HG03442 (cell line): ENCODE data around the gene HLCS.

Source experiments
- ATAC-seq: cut with Tn5 transposase; IDR thresholded peaks from one replicate; pipeline ENCODE4 v1.9.1; 2021; ENCODE audit warnings: mild to moderate bottlenecking, moderate library complexity; ENCODE audit not compliant: unreplicated experiment

HLCS gene

DNA sequence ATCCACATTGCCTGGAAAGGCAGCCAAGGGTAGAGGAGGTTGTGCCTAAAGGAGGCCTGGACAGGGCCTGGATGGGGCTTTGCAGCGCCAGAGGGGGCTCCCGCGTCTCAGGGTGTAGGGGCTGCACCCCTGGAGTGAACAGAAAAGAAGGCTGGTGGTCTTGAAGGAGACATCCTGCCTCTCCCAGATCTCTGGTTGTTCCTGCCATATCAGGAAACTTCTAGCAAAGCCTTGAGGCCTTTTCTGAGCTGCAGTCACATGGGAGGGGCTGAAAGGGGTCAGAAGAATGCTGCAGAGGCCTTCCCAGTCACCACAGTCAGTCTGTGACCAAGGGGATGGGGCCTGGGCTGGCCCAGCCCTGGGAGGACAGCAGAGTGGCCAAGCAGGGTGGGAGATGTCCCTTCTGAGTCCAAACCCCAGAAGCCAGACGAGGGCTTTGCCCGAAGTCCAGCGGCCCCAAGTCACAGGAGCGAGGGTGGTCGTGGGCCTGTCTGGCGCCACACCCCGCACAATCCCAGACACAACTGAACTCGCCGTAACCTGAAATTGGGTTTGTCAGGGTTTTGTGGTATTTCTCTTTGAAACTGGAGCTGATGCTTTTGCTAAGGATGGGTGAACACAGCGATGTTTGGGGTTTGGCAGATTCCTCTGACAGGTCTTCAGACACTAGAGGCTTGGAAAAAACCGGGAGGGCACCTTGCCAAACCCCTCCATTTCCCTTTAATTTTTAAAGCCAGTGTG is 237.9 kb downstream of the HLCS start:
- ATAC-seq, result no peak

DNA sequence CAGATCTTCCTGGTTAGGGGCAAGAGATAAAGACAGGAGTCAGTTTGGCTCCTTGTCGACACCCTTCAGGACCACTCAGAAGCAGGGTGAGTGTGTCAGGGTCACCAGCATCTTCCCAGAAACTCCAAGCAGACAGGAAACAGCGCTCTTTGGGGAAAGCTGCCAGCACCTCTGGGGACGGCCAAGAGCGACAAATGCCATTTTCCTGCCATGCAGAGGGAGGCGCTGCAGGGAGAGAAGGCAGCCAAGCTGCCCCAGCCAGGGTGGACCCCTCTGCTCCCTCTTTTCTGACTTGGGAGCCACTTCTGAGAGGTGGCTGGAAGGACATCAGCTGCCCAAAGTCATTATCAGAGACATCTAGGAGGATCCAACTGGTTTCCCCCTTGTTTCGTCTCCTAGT is 238.6 kb downstream of the HLCS start:
- no peak for ATAC-seq

DNA sequence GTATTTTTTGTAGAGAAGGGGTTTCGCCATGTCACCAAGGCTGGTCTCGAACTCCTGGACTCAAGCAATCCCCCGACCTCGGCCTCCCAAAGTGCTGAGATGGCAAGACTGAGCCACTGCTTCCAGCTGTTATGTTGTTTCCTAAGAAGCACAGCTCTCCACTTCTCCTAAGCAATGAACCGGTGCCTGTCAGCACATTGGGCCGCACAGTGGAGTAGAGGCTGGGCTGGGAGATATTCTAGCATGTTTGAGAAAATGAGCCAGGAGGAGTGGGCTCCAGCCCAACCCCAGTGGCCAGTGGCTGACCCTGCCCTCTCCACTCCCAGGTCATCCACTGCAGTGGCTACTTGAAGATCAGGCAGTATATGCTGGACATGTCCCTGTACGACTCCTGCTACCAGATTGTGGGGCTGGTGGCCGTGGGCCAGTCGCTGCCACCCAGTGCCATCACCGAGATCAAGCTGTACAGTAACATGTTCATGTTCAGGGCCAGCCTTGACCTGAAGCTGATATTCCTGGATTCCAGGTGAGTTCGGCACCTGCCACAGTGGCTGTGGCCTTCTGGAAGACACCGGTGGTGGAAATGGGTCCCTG is 240.6 kb downstream of the HLCS start:
- ATAC-seq, result no peak

DNA sequence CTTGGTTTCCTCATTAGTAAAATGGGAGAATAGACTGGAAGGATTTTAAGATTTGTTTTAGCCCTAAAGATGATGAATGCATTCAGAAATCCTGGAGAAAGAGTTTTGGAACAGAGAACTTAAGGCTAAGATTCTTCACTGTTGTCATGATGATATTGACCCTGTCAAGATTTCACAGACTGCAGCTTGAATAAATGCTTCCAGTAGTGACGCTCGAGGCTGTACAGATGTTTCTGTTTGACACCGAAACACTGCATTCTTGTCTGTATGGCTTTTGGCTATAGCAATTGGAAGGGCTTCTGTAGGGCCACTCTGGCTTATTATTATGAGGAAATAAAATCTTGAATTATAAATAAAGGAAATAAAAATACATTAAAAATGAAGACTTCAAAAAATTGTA is 241.8 kb downstream of the HLCS start:
- no peak for ATAC-seq

DNA sequence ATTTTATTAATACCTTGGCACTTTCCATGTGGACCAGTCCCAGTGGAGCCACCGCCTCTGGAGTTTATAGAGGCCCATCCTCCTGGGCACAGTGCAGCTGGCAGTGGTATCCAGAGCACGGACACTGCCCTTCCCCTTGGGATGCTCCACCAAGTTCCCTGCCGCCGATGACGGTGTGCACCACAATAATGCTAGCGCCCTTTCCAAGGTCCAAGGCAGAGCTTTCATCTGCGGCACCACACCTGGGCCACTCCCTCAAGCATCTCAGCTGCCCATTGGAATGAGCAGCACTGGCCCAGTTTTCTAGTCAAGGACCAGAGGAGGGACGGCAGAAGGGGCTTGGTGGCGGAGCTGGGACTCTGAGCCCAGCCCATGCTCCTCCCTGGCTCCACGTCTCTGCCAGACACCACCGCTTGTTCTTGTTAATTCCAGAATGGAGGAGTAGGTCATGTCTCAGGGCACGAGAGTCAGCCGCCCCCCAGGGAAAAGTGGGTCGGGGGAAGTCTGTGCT is 243.0 kb downstream of the HLCS start:
- ATAC-seq, result no peak

DNA sequence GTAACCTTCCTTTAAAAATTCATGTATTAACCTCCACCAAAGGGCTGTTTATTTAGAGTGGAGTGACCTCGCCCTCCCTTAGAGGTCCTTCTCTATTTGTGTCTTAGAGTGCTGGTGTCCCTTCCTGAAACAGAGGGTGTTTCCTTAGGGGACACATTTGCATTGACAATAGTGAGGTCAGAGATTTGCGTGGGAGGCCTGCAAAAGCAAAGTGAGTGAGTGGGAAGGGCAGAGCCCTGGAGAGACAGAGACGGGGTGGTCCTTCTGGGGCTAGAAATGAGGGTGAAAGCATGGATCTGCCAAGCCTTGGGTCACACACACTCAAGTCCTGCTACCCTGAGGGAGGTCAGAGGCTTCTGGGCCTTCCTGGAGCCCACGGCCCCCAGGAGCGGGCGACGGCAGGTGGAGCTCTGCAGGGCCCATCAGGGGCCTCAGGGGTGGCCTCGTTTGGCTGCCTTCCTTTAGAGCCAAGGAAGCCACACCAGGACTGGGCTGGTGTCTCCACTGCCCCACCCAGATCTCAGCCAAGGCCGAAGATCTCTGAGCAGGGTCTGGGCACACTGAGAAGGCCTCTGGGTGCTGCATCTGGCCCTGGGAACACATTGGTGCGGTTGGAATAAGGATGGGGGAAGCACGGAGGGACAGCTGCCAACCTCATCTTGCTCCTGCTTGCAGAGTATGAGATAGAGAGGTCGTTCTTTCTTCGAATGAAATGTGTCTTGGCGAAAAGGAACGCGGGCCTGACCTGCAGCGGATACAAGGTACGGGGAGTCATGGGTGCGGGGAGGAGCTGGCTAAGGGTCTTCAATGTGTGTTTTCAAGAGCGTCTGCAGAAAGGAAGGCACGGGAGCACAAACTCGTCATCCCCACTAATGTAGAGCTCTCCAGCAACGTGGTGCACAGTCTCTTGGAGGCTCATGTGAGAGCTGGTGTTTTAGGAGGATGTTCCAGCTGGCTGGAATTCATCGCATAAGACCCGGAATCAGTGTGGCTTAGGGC is 243.8 kb downstream of the HLCS start:
- ATAC-seq, result no peak

DNA sequence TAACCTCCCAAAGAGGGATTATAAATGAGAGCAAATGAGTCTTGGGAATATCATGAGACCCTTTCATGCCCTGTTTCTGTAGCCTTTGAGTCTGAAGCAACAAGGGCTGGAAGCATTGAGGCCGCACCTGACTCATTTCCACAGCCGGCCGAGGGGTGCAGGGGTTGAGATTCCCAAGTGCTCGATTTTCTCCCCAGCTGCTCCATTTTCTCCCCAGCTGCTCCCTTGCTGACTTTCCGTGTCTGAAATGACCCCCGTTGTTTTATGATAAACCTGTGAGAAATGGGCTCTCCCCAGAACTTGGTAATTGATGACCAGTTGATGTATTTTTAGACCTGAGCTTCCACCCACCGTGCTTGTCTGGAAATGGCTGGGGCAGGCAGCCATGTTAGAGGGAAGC is 244.7 kb downstream of the HLCS start:
- no peak for ATAC-seq

DNA sequence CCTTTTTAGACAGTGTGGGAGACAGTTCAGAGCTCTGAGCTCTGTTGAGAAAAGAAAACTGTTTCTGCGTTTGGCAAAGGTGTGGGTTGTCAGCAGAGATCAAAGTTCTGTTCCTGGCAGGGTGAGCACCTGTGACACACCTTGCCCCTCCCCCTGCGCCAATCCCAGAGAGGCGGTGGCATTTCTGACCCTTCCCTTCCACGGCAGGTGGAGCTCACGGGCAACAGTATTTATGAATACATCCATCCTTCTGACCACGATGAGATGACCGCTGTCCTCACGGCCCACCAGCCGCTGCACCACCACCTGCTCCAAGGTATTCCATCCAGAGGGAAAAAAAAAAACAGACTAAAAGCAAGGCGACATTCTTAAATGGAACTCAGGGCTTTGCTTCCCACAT is 246.9 kb downstream of the HLCS start:
- ATAC-seq, result no peak

DNA sequence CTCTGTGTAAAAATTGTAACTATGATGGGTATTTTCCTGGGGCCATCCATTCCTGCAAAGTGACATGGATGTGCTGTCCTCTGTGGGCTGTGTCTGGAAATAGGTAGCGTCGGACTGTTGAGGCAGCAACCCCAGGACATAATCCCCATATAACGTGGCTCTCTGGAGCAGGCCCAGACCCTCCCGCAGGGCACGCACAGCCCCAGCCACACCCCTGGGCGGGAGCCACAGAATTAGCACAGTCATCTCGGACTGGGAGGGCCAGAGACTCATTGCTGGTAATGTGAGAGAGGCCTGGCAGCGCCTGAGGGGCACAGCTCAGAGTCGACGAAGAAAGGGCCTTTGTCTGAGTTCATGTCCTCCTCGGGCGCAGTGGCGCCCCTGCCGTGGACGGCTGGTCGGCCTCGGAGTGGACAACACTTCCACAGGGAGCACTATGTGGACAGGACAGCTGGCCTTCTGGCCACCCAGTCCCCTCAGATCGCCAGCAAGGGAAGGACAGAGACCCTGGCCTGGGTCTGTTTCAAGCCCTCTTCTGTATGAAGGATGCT is 247.4 kb downstream of the HLCS start:
- ATAC-seq, result no peak

DNA sequence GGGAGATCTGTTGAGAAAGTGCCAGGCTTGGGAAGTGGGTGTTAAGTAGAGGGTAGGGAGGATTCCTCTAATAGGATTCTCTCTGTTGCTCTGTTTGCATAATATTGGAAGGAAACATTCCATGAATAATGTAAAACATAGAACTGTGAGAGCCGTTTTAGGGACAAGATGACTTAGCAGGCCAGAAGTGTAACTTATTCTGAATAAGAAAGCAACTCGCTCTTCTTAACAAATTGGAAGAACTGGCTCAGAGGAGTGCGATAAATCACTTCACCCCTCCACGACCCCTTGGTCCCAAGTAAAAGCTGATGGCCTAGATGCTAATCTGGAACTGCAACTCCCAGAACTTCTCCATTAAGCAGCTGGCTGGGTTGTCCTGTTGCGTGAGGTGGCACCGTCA is 248.5 kb downstream of the HLCS start:
- no peak for ATAC-seq

DNA sequence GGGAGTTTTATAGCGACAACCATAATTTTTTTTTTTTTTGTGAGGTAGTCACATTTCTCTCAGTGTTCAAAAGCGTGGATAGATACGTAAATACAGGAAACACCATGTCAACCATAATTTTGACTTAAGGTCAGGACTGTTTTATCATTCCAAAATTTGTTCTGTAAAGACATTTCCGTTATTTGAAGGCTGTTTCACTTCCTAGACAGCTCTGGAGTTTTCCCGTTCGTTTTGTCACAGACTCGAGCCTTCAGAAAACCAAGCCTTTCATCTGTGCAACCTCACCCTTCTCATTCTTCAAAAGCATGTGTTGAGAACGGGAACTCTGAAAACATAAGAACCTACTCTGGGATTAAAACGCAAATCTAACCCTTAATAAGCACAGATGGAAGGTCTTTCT is 249.6 kb downstream of the HLCS start:
- no peak for ATAC-seq

DNA sequence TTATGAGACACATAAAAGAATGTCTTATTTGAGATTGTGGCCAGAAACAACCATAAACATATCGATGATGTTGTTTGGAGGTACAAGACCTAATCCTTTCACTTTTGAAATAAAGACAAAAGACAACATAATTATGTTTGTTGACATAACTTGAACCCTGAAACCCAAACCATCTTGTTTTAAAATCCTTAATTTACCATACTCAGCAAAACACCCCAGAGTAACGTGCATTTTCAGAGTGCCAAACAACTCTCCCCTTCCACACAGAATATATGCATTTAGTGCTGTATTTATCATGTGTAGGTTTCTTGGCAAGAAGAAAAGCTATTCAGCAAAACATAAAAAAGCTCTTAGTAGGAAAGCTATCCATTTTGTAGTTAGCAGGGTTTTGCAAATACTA is 250.1 kb downstream of the HLCS start:
- ATAC-seq, result no peak

DNA sequence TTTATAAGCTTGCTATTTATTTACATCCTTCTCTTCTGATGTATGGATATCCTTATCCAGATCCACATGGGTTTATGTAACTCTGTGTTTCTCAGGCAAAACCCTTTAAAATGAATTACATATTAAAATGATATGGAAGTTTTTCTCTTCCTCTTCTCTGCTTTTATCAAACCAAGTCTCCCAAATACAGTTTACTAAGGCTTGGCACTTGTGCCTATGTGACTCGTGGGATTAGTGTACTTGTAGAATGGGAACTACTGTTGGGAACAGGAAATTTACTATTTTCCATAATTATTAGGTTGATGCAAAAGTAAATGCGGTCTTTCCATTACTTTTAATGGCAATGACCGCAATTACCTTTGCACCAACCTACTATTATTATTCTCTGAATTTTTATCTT is 252.7 kb downstream of the HLCS start:
- no peak for ATAC-seq

DNA sequence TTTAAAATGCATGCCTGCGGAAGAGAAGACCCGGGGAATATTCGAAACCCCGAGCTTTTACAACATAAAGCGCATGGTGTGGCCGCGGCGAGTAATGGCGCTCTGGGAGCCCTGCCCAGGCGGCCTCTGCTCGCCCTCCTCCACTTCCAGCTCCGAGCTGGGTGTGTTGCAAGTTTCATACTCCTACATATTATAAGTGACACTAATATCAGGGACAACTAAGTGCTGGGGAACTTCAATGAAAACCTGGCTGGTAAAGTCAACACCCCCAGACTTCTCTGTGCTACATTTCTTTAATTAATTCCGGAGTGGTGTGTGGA is 255.8 kb downstream of the HLCS start:
- no peak for ATAC-seq

DNA sequence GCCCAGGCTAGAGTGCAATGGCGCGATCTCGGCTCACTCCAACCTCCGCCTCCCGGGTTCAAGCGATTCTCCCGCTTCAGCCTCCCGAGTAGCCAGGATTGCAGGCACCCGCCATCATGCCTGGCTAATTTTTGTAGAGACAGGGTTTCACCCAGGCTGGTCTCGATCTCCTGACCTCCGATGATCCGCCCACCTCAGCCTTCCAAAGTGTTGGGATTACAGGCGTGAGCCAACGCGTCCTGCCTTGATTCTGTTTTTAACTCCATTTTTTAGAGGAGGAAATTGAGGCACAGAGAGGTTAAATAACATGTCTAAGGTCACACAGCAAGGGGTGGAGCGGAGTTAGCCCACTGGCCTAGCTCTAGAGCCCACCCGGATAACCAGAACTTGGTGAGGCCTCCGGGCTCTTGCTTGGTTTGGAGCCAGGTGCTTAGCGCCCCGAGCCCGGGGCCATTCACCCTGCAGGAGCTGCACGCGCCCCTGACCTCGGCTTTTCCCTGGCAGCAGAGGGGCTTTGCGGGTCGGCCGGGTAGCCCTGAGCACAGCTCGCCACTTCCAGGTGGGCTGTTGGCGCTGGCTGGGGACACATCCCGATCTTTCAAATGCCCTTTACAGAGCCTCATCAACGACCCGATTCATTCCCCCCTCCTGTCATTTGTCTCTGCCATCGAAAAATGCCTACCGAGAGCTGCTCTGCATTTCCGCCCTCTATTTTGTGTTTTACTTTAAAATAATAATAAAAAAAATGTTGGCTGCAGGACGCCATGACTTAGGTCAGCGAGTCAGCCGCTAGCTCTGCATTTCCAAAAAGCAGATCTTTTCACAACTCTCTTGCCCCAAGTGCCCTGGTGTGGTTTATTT is 256.4 kb downstream of the HLCS start:
- ATAC-seq, result no peak

DNA sequence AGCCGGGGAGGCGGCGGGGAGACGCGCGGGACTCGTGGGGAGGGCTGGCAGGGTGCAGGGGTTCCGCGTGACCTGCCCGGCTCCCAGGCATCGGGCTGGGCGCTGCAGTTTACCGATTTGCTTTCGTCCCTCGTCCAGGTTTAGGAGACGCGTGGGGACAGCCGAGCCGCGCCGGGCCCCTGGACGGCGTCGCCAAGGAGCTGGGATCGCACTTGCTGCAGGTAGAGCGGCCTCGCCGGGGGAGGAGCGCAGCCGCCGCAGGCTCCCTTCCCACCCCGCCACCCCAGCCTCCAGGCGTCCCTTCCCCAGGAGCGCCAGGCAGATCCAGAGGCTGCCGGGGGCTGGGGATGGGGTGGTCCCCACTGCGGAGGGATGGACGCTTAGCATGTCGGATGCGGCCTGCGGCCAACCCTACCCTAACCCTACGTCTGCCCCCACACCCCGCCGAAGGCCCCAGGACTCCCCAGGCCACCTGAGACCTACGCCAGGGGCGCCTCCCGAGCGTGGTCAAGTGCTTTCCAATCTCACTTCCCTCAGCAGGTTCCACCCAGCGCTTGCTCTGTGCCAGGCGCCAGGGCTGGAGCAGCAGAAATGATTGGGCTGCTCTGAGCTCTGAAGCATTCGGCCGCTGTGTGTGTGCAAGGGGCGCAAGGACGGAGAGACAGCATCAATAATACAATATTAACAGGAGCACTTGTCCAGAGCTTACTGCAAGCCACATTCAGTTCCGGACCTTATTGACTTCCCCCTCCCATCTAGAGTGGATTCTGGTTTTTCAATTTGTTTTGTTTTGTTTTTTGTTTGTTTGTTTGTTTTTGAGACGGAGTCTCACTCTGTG is 257.2 kb downstream of the HLCS start:
- no peak for ATAC-seq

DNA sequence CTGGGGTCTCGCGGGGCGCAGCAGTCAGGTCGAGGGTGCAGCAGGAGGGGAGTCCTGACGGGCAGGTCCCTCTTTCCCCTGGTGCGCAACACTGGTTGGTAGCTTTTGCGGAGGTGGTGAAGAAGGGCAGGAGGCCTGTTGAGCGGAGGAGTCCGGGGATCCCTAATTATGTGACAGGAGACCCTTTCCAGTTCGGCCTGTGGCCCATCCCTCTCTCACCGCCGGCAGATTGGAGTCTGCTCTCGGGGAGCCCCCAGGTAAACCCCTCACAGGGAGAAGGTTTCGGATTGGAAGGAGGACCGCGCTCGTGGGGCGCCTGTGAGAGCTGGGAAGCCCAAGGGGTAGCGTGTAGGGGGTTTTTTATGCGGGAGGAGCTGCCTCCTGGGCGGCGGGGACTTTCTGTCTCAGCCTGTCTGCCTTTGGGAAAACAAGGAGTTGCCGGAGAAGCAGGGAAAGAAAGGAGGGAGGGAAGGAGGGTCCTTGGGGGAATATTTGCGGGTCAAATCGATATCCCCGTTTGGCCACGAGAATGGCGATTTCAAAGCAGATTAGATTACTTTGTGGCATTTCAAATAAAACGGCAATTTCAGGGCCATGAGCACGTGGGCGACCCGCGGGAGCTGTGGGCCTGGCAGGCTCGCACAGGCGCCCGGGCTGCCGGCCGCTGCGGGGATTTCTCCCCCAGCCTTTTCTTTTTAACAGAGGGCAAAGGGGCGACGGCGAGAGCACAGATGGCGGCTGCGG is 258.0 kb downstream of the HLCS start:
- ATAC-seq, result no peak

DNA sequence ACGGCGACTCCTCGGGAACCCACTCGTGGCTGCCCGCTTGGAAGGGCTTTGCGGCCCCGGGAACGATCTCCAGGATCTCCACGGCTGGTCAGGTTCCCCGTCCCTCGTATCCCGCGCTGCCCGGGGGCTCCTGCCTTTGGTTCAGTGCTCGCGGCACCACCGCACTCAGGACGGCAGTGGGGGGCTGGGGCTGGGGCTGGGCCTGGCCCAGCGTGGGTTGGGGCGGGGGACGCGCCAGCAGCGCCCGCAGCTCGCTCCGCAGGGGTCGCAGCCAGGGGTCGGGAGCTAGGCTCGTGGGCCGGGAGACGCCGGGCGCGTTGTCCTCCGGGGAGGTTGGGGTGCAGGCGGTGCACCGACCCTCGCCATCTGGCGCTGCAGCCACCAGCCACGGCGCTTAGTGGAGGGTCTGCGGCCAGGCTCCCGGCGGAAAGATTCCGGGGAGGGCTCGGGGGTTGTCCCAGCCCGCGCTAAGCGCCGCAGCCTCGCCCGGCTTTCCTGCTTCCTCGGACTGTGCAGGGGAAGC is 258.6 kb downstream of the HLCS start:
- ATAC-seq, result no peak
